ENCODE measurements around the gene CDK14. TPM values are rescaled to one million over a fixed set of nuclear protein-coding genes. Genes with fewer than 3 reads are reported as not detected.

CDK14 gene
- polyA plus RNA-seq, 1 donor from 2014 or later = 25.1 TPM

DNA sequence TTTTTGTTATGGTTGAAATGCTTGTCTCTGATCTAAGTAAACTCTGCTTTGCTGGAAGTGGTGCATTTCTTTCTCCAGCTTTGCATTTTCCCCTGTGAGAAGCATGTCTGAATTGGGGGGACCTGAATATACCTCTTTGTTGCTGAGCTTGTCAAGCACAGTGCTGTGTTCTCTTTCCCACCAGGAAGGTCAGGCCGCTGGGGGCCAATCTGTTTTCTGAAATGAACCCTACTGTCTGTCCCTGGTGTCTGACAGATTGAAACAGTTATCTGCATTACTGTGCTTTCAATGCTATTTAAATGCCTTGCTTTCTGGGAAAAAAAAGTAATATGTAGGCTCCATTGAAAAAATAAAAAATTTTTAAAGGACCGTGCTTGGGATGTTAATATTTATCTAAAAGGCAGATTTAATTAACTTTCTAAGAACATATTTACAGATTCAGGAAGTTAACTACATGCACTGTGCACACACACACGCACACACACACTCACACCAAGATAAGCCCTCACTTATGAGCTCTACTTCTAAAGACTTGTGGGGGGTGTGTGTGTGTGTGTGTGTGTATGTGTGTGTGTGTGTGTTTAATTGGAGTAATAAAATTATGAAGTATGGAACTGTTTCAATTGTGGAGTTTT lies 541.1 kb downstream of the CDK14 start:
- H3K36me3 ChIP-seq (ENCODE audit: insufficient read depth, low read length) = no peaks in the 10 kb centered on the region
- H3K27me3 ChIP-seq (ENCODE audit: insufficient read depth, low read depth, low read length) = no peaks in the 10 kb centered on the region
- H3K9ac ChIP-seq (ENCODE audit: low read length) = no peak overlapping the region
- no peaks in the 10 kb centered on the region for H3F3A ChIP-seq (ENCODE audit: insufficient read depth, low read length, poor library complexity, severe bottlenecking)
- no peak overlapping the region for H3K4me3 ChIP-seq (ENCODE audit: low read length)
- TF ChIP-seq EZH2 (IDR thresholded peaks at IDR 0.05; ENCODE audit: borderline replicate concordance, insufficient read depth, low read length, poor library complexity, severe bottlenecking) (no peak), EP300 (conservative IDR thresholded peaks at IDR 0.05; ENCODE audit: poor library complexity, severe bottlenecking) (no peak), RAD21 (conservative IDR thresholded peaks at IDR 0.05) (no peak), TAF1 (IDR thresholded peaks at IDR 0.05; ENCODE audit: low read depth) (no peak), POLR2AphosphoS5 (IDR thresholded peaks at IDR 0.05) (no peak), SMC3 (conservative IDR thresholded peaks at IDR 0.05; ENCODE audit: poor library complexity) (no peak), MXI1 (conservative IDR thresholded peaks at IDR 0.05; ENCODE audit: poor library complexity, severe bottlenecking) (no peak), REST (IDR thresholded peaks at IDR 0.05; ENCODE audit: borderline replicate concordance) (no peak)
- TF ChIP-seq, protein P1, sequence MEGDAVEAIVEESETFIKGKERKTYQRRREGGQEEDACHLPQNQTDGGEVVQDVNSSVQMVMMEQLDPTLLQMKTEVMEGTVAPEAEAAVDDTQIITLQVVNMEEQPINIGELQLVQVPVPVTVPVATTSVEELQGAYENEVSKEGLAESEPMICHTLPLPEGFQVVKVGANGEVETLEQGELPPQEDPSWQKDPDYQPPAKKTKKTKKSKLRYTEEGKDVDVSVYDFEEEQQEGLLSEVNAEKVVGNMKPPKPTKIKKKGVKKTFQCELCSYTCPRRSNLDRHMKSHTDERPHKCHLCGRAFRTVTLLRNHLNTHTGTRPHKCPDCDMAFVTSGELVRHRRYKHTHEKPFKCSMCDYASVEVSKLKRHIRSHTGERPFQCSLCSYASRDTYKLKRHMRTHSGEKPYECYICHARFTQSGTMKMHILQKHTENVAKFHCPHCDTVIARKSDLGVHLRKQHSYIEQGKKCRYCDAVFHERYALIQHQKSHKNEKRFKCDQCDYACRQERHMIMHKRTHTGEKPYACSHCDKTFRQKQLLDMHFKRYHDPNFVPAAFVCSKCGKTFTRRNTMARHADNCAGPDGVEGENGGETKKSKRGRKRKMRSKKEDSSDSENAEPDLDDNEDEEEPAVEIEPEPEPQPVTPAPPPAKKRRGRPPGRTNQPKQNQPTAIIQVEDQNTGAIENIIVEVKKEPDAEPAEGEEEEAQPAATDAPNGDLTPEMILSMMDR (IDR thresholded peaks at IDR 0.05; ENCODE audit: poor library complexity, severe bottlenecking) = no peak
- H2AFZ ChIP-seq (ENCODE audit: low read depth, low read length) = no peak overlapping the region
- peaks cover 3% of the 10 kb centered on the region for H3K9me3 ChIP-seq (ENCODE audit: low read length)
- no peaks in the 10 kb centered on the region for H3K9me2 ChIP-seq (ENCODE audit: insufficient read depth, low read length)
- H4K20me1 ChIP-seq (ENCODE audit: insufficient read depth) = no peaks in the 10 kb centered on the region
- no peak overlapping the region for H3K4me2 ChIP-seq (ENCODE audit: low read length)
- H3K27ac ChIP-seq (ENCODE audit: low read length) = no peak overlapping the region
- H3K79me2 ChIP-seq (replicated peaks; ENCODE audit: insufficient read depth, low read length) = no peaks in the 10 kb centered on the region

- Histone ChIP-seq H4K20me1 (ENCODE audit: insufficient read depth) (no peaks in the 10 kb centered on the region), H3K79me2 (replicated peaks; ENCODE audit: insufficient read depth, low read length) (no peaks in the 10 kb centered on the region), H3K9ac (ENCODE audit: low read length) (no peak overlapping the region), H3K27me3 (ENCODE audit: insufficient read depth, low read depth, low read length) (no peaks in the 10 kb centered on the region), H2AFZ (ENCODE audit: low read depth, low read length) (no peak overlapping the region), H3K9me2 (ENCODE audit: insufficient read depth, low read length) (no peaks in the 10 kb centered on the region), H3K27ac (ENCODE audit: low read length) (no peak overlapping the region), H3K4me3 (ENCODE audit: low read length) (no peak overlapping the region), H3F3A (ENCODE audit: insufficient read depth, low read length, poor library complexity, severe bottlenecking) (no peaks in the 10 kb centered on the region), H3K4me2 (ENCODE audit: low read length) (no peak overlapping the region), H3K9me3 (ENCODE audit: low read length) (peaks cover 3% of the 10 kb centered on the region), H3K36me3 (ENCODE audit: insufficient read depth, low read length) (no peaks in the 10 kb centered on the region)
- TF ChIP-seq MXI1 (conservative IDR thresholded peaks at IDR 0.05; ENCODE audit: poor library complexity, severe bottlenecking) (no peak), RAD21 (conservative IDR thresholded peaks at IDR 0.05) (no peak), TAF1 (IDR thresholded peaks at IDR 0.05; ENCODE audit: low read depth) (no peak), SMC3 (conservative IDR thresholded peaks at IDR 0.05; ENCODE audit: poor library complexity) (no peak), POLR2AphosphoS5 (IDR thresholded peaks at IDR 0.05) (no peak), EP300 (conservative IDR thresholded peaks at IDR 0.05; ENCODE audit: poor library complexity, severe bottlenecking) (no peak), EZH2 (IDR thresholded peaks at IDR 0.05; ENCODE audit: borderline replicate concordance, insufficient read depth, low read length, poor library complexity, severe bottlenecking) (no peak)
- TF ChIP-seq, protein P1 (IDR thresholded peaks at IDR 0.05; ENCODE audit: poor library complexity, severe bottlenecking) = no peak
Observed at GRCh38 chr7:91137788-91138368, 541.8 kb downstream of the CDK14 start.
